ENCODE measurements around the gene POLR1H.
A peak's percentile ranks its signal among the peaks of the same experiment; 100 is the strongest.

POLR1H gene

GRCh38 chr6:30061858-30062458 lies 893 bp downstream of the POLR1H start:
- no peak for DNase-seq (ENCODE audit: low read depth in 2 of 2)

- no peak for DNase-seq (ENCODE audit: low read depth in 2 of 2)
Observed at GRCh38 chr6:30062471-30063178, 1.6 kb downstream of the POLR1H start.

GRCh38 chr6:30063315-30063714 lies 2.2 kb downstream of the POLR1H start:
- DNase-seq (ENCODE audit: low read depth in 2 of 2): no peak

- no peak for DNase-seq (ENCODE audit: low read depth in 2 of 2)
Observed at GRCh38 chr6:30066082-30066481, 5.0 kb downstream of the POLR1H start.

GRCh38 chr6:30066577-30067459 lies 5.8 kb downstream of the POLR1H start, which contains the start of gene PPP1R11:
Gene PPP1R11 (plus strand): TSS chr6:30067198. CDS start chr6:30067411, 213 bp downstream.
- DNase-seq (ENCODE audit: low read depth in 2 of 2): peak; percentile 94 to 97

GRCh38 chr6:30067460-30068139 lies 6.5 kb downstream of the POLR1H start:
- DNase-seq (ENCODE audit: low read depth in 2 of 2): no peak

- no peak for DNase-seq (ENCODE audit: low read depth in 2 of 2)
Observed at GRCh38 chr6:30071081-30071818, 10.2 kb downstream of the POLR1H start.

GRCh38 chr6:30071858-30072257 lies 10.8 kb downstream of the POLR1H start:
- no peak for DNase-seq (ENCODE audit: low read depth in 2 of 2)

- DNase-seq (ENCODE audit: low read depth in 2 of 2): no peak
Observed at GRCh38 chr6:30073489-30074235, 12.6 kb downstream of the POLR1H start.

- DNase-seq (ENCODE audit: low read depth in 2 of 2): no peak
Observed at GRCh38 chr6:30074331-30075093, 13.4 kb downstream of the POLR1H start.

- DNase-seq (ENCODE audit: low read depth in 2 of 2): no peak
Observed at GRCh38 chr6:30075094-30075789, 14.2 kb downstream of the POLR1H start, which contains the start of gene RNF39. Gene RNF39 (minus strand): TSS chr6:30075769. CDS start chr6:30075585, 184 bp downstream.

- no peak for DNase-seq (ENCODE audit: low read depth in 2 of 2)
Observed at GRCh38 chr6:30075790-30076732, 15.0 kb downstream of the POLR1H start.

- DNase-seq (ENCODE audit: low read depth in 2 of 2): no peak
Observed at GRCh38 chr6:30077218-30077617, 16.2 kb downstream of the POLR1H start.

GRCh38 chr6:30087876-30088275 lies 26.8 kb downstream of the POLR1H start:
- DNase-seq (ENCODE audit: low read depth in 2 of 2): no peak

- no peak for DNase-seq (ENCODE audit: low read depth in 2 of 2)
Observed at GRCh38 chr6:30091577-30092381, 30.7 kb downstream of the POLR1H start.

GRCh38 chr6:30092852-30093543 lies 31.9 kb downstream of the POLR1H start:
- DNase-seq (ENCODE audit: low read depth in 2 of 2): no peak

All from stimulated activated CD4-positive, alpha-beta T cell treated with anti-CD3 and anti-CD28 coated beads, Interleukin-1b, Interleukin-23, amount 100 ng/mL, for 4 hours (primary cell).